IMR-90 (cell line): ENCODE data around the gene EPS15.

Experiments used
- MAFK ChIP-seq: IDR thresholded peaks from 2 replicates; pipeline ENCODE4 v1.6.1; 2012; ENCODE audit warnings: low read depth, low read length, improper control_type of control experiment
- POLR2A ChIP-seq: IDR thresholded peaks from 2 replicates; pipeline ENCODE4 v1.6.1; 2012; ENCODE audit warnings: mild to moderate bottlenecking, low read depth, low read length
- TF ChIP-seq, protein P1 (sequence below): conservative IDR thresholded peaks from 2 replicates; pipeline ENCODE4 v1.5.1; 2012; ENCODE audit warnings: mild to moderate bottlenecking, low read depth, low read length, improper control_type of control experiment

GRCh38 chr1:51463561-51463960 is 55.5 kb downstream of the EPS15 start:
- TF ChIP-seq POLR2A (no peak), MAFK (no peak)
- TF ChIP-seq, protein P1, sequence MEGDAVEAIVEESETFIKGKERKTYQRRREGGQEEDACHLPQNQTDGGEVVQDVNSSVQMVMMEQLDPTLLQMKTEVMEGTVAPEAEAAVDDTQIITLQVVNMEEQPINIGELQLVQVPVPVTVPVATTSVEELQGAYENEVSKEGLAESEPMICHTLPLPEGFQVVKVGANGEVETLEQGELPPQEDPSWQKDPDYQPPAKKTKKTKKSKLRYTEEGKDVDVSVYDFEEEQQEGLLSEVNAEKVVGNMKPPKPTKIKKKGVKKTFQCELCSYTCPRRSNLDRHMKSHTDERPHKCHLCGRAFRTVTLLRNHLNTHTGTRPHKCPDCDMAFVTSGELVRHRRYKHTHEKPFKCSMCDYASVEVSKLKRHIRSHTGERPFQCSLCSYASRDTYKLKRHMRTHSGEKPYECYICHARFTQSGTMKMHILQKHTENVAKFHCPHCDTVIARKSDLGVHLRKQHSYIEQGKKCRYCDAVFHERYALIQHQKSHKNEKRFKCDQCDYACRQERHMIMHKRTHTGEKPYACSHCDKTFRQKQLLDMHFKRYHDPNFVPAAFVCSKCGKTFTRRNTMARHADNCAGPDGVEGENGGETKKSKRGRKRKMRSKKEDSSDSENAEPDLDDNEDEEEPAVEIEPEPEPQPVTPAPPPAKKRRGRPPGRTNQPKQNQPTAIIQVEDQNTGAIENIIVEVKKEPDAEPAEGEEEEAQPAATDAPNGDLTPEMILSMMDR = no peak
